ENCODE data around the gene ADAMTS17.

DNA sequence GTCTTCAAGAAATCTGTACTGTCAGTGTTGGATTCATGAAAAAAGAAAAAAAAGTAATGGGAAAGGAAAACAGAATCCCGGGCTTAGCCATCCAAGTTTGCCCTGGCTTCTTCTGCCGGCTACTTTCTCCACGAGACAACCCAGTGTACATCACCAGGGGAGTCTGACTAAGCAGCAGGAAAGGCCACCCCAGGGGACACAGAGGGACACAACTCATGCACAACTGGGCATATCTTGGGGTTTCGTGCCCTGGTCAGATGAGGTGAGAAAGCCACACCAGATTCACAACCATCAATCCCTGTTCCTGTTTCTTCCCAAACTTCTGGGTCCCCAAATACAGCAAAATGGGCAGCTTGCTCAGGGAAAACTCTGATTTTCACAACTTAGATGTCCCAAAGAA, 33.2 kb downstream of the ADAMTS17 start:
- no peak for TF ChIP-seq CTCF (IDR thresholded peaks at IDR 0.05; ENCODE audit: low read depth, low read length)
- TF ChIP-seq EZH2phosphoT487 (IDR thresholded peaks at IDR 0.05; ENCODE audit: low read depth): no peak

Measured in OCI-LY3 (cell line).